Trophoblast cell (in vitro differentiated cells and primary cell): ENCODE data around the gene USF2.

Experiments used
- DNase-seq, 2 donors: peaks; one replicate each; pipeline ENCODE4 v3.0.0-alpha.2; 2016
- H2AFZ ChIP-seq: 2 replicates; pipeline ENCODE4 v1.6.1; 2013; ENCODE audit warnings: low read length, moderate library complexity, mild to moderate bottlenecking; ENCODE audit not compliant: insufficient read depth, poor library complexity
- H2AK5ac ChIP-seq: 2 replicates; pipeline ENCODE4 v1.6.1; 2013; ENCODE audit warnings: mild to moderate bottlenecking, low read length
- H2BK120ac ChIP-seq: 2 replicates; pipeline ENCODE4 v1.6.1; 2013; ENCODE audit warnings: low read length, mild to moderate bottlenecking, moderate library complexity; ENCODE audit not compliant: insufficient read depth, poor library complexity
- H2BK12ac ChIP-seq: 2 replicates; pipeline ENCODE4 v1.6.1; 2013; ENCODE audit warnings: mild to moderate bottlenecking, low read length, moderate library complexity
- H2BK5ac ChIP-seq: 2 replicates; pipeline ENCODE4 v1.6.1; 2013; ENCODE audit warnings: low read length, low read depth, moderate library complexity, mild to moderate bottlenecking; ENCODE audit not compliant: poor library complexity
- H3K14ac ChIP-seq: 2 replicates; pipeline ENCODE4 v1.6.1; 2013; ENCODE audit warnings: mild to moderate bottlenecking, low read length
- H3K18ac ChIP-seq: 2 replicates; pipeline ENCODE4 v1.6.1; 2013; ENCODE audit warnings: mild to moderate bottlenecking, low read length
- H3K23ac ChIP-seq: 2 replicates; pipeline ENCODE4 v1.6.1; 2013; ENCODE audit warnings: low read length
- H3K27ac ChIP-seq: 2 replicates; pipeline ENCODE4 v1.5.1; 2013; ENCODE audit warnings: low read depth, mild to moderate bottlenecking, inconsistent platforms, low read length, moderate library complexity
- H3K27me3 ChIP-seq: 2 replicates; pipeline ENCODE4 v1.6.1; 2013; ENCODE audit warnings: inconsistent platforms, mild to moderate bottlenecking, low read length, moderate library complexity; ENCODE audit not compliant: insufficient read depth
- H3K36me3 ChIP-seq, 2 experiments: 1 replicate in 1 of 2; 2 replicates in 1 of 2; pipeline ENCODE4 v1.6.1; 2013; ENCODE audit warnings: low read length in 2 of 2, mild to moderate bottlenecking in 2 of 2, moderate library complexity in 1 of 2; ENCODE audit not compliant: insufficient read depth in 2 of 2, control insufficient read depth in 1 of 2
- H3K4ac ChIP-seq: 2 replicates; pipeline ENCODE4 v1.6.1; 2013; ENCODE audit warnings: low read depth, mild to moderate bottlenecking, low read length, moderate library complexity
- H3K4me1 ChIP-seq, 2 experiments: 1 replicate in 1 of 2; 2 replicates in 1 of 2; pipeline ENCODE4 v1.6.1; 2013; ENCODE audit warnings: low read length in 2 of 2, mild to moderate bottlenecking in 2 of 2, moderate library complexity in 1 of 2; ENCODE audit not compliant: insufficient read depth in 2 of 2, control insufficient read depth in 1 of 2
- H3K4me2 ChIP-seq: 2 replicates; pipeline ENCODE4 v1.6.1; 2013; ENCODE audit warnings: inconsistent platforms, mild to moderate bottlenecking, low read length, moderate library complexity
- H3K4me3 ChIP-seq: 2 replicates; pipeline ENCODE4 v1.5.1; 2013; ENCODE audit warnings: mild to moderate bottlenecking, low read depth, low read length, inconsistent platforms
- H3K79me1 ChIP-seq: one replicate; pipeline ENCODE4 v1.6.1; 2013; ENCODE audit warnings: low read length
- H3K79me2 ChIP-seq: 2 replicates; pipeline ENCODE4 v1.6.1; 2013; ENCODE audit warnings: low read length, mild to moderate bottlenecking; ENCODE audit not compliant: control insufficient read depth, insufficient read depth, poor library complexity
- H3K9ac ChIP-seq: 2 replicates; pipeline ENCODE4 v1.6.1; 2013; ENCODE audit warnings: mild to moderate bottlenecking, low read length
- H3K9me3 ChIP-seq: 2 replicates; pipeline ENCODE4 v1.6.1; 2013; ENCODE audit warnings: low read depth, mild to moderate bottlenecking, control low read depth, inconsistent platforms, low read length; ENCODE audit not compliant: insufficient read depth
- H4K12ac ChIP-seq: 2 replicates; pipeline ENCODE4 v1.6.1; 2013; ENCODE audit warnings: low read depth, mild to moderate bottlenecking, low read length, moderate library complexity
- H4K8ac ChIP-seq: 2 replicates; pipeline ENCODE4 v1.6.1; 2013; ENCODE audit warnings: low read depth, mild to moderate bottlenecking, low read length, moderate library complexity
- H4K91ac ChIP-seq: one replicate; pipeline ENCODE4 v1.6.1; 2013; ENCODE audit warnings: low read depth, mild to moderate bottlenecking, low read length, moderate library complexity
- WGBS: extraction: QIAGEN DNeasy Blood & Tissue Kit; methylation state at CpG from one replicate; pipeline ENCODE4 v1.1.7; 2013; ENCODE audit warnings: missing lambda C conversion rate; ENCODE audit not compliant: insufficient read length, insufficient coverage; ENCODE audit errors: extremely low coverage; 5-methylcytosine and 5-hydroxymethylcytosine counted together

The USF2 gene

DNA sequence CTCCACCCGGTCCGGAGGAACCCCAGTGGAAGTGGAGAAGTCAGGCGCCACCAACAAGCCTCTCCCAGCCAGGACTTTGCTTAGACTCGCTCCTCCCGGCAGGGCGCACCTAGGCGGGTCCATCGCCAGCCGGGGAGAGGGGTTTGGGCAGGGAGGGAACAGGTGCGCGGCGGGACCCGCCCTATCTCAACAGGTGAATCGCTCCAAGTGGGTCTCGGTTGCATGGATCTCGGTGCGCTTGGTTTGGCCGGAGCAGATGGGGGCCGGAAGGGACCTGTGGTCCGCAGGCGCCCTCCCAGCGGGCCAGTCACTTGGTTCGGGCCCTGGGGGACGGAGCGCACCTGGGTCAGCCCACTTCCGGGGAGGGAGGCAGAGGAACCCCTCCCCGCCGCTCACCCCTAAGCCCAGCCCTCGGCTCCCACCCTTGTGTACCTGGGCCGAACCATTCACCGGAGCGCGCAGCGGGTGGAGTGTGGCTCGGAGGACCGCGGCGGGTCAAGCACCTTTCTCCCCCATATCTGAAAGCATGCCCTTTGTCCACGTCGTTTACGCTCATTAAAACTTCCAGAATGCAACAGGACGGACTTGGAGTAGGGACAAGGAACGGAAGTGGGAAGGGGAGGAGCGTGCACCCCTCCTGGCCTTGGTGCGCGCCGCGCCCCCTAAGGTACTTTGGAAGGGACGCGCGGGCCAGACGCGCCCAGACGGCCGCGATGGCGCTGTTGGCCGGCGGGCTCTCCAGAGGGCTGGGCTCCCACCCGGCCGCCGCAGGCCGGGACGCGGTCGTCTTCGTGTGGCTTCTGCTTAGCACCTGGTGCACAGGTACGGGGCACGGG lies 20.2 kb upstream of the USF2 start, which contains the start of gene LSR:
LSR (plus strand) TSS at position 693 of the 836 bp plus-strand sequence; CDS start at position 714, 21 bp downstream.
- Histone ChIP-seq H3K27me3 (no peaks in the 10 kb centered on the region), H2BK5ac (peak within 1 kb of the TSS; percentile 83), H2AK5ac (no peak within 1 kb of the TSS), H3K9me3 (no peaks in the 10 kb centered on the region), H3K4me1 (peaks cover 10 to 12% of the 10 kb centered on the region in 2 experiments), H3K4ac (peak within 1 kb of the TSS; percentile 78), H4K8ac (peak within 1 kb of the TSS; percentile 90), H2BK12ac (peak within 1 kb of the TSS; percentile 48), H4K91ac (peak within 1 kb of the TSS; percentile 74), H3K79me2 (peaks cover 15% of the 10 kb centered on the region), H4K12ac (peak within 1 kb of the TSS; percentile 28), H3K27ac (peak within 1 kb of the TSS; percentile 91), H3K14ac (peak within 1 kb of the TSS; percentile 78), H3K4me3 (peak within 1 kb of the TSS; percentile 95), H3K79me1 (peaks cover 13% of the 10 kb centered on the region), H3K4me2 (peak within 1 kb of the TSS; percentile 92), H2AFZ (peak within 1 kb of the TSS; percentile 47), H3K9ac (peak within 1 kb of the TSS; percentile 86), H3K23ac (no peak within 1 kb of the TSS), H3K18ac (peak within 1 kb of the TSS; percentile 71), H2BK120ac (peak within 1 kb of the TSS; percentile 82), H3K36me3 (peaks cover 17% of the 10 kb centered on the region in 2 experiments)
- peak; percentile 86 to 87 for DNase-seq
- WGBS: no CpG with 5 or more reads among the region's 69 CpGs

DNA sequence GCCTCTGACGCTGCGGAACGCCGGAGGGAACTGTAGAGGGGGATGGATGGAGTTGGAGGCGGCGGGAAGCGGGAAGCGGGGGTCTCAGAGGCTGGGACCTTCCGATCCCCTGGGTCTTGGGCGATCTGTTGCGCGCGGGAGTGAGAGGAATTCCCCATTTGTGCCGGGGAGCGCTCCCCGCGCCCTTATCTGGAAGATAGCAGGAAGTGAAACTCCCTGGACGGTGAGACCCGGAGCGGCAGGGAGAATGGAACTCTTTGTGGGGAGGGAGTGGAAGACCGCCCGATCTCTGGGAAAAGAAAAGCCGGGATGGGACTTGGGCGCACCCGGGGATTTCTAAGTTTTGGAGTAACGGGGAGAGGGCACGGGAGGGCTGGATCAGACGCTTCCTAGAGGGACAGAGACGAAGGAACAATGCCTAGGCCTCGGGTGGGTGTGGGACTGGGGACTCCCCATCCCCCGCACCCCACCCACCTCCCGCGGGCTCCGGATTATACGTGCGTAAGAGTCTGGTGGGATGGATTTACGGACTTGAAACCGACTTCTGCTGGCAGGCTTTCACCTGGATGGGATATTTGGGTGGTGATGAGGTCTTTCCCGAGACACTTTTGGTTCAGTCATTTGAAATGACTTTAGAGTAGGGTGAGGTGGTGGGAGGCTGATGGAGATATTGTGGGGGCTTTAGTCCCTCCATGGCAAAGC lies 19.5 kb upstream of the USF2 start:
- DNase-seq: peak in 1 of 2 donors; percentile 29
- WGBS: no CpG with 5 or more reads among the region's 39 CpGs
- H3K79me1 ChIP-seq: peaks cover 13% of the 10 kb centered on the region

DNA sequence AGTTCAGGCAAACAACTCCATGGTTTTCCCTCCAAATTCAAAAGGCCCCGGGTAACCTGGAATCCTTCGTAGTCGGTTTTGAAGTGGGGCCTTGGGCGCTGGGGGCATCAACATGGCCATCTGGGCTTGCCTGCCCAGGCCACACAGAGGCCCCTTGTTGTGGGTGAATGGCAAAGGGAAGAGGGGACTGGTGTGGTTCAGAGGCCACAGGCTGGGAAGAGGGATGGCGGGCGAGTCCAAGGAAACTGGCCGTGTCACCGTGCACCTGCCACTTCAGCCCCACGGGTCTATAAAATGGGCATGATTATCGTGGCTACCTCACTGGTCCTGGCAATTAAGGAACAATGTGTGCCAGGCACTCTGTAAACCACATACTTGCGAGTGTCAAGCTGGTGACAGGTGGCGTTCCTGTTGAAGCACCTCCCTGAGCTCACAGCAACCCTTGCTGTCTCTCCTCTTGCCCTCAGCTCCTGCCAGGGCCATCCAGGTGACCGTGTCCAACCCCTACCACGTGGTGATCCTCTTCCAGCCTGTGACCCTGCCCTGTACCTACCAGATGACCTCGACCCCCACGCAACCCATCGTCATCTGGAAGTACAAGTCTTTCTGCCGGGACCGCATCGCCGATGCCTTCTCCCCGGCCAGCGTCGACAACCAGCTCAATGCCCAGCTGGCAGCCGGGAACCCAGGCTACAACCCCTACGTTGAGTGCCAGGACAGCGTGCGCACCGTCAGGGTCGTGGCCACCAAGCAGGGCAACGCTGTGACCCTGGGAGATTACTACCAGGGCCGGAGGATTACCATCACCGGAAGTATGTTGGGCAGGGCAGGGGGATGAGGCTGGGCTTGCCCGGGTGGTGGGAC lies 18.7 kb upstream of the USF2 start:
- H3K4me2 ChIP-seq: peak overlapping the region; percentile 92
- H2BK120ac ChIP-seq: no peak overlapping the region
- H3K4me3 ChIP-seq: peak overlapping the region; percentile 95
- H3K23ac ChIP-seq: no peak overlapping the region
- H2AFZ ChIP-seq: no peak overlapping the region
- H3K4me1 ChIP-seq: peaks cover 10 to 12% of the 10 kb centered on the region in 2 experiments
- peak overlapping the region; percentile 4 for H3K18ac ChIP-seq
- peaks cover 29 to 30% of the 10 kb centered on the region in 2 experiments for H3K36me3 ChIP-seq
- H3K14ac ChIP-seq: no peak overlapping the region
- no peak overlapping the region for H4K12ac ChIP-seq
- H2AK5ac ChIP-seq: no peak overlapping the region
- no peak overlapping the region for H2BK12ac ChIP-seq
- no peak overlapping the region for H4K91ac ChIP-seq
- WGBS: no CpG with 5 or more reads among the region's 34 CpGs
- DNase-seq: no peak
- H3K27me3 ChIP-seq: no peaks in the 10 kb centered on the region
- H3K79me2 ChIP-seq: peaks cover 15% of the 10 kb centered on the region
- H2BK5ac ChIP-seq: no peak overlapping the region
- no peak overlapping the region for H3K27ac ChIP-seq
- no peaks in the 10 kb centered on the region for H3K9me3 ChIP-seq
- no peak overlapping the region for H3K9ac ChIP-seq
- no peak overlapping the region for H4K8ac ChIP-seq
- H3K4ac ChIP-seq: peak overlapping the region; percentile 78
- H3K79me1 ChIP-seq: peaks cover 13% of the 10 kb centered on the region

More for the DNA sequence above, 19.5 kb upstream of the USF2 start:
- Histone ChIP-seq H3K27ac (peak overlapping the region; percentile 91), H4K12ac (peak overlapping the region; percentile 15), H3K4me2 (peak overlapping the region; percentile 92), H3K79me2 (peaks cover 15% of the 10 kb centered on the region), H2AK5ac (no peak overlapping the region), H3K36me3 (peaks cover 21 to 23% of the 10 kb centered on the region in 2 experiments), H3K14ac (peak overlapping the region; percentile 45), H3K4me3 (peak overlapping the region; percentile 95), H3K23ac (no peak overlapping the region), H2BK12ac (no peak overlapping the region), H4K8ac (peak overlapping the region; percentile 90), H3K9ac (peak overlapping the region; percentile 86), H3K27me3 (no peaks in the 10 kb centered on the region), H3K18ac (peak overlapping the region; percentile 48), H3K4me1 (peaks cover 10 to 12% of the 10 kb centered on the region in 2 experiments), H2BK120ac (peak overlapping the region; percentile 52), H3K4ac (peak overlapping the region; percentile 78), H2AFZ (peak overlapping the region; percentile 47), H2BK5ac (peak overlapping the region; percentile 17), H4K91ac (peak overlapping the region; percentile 63), H3K9me3 (no peaks in the 10 kb centered on the region)

DNA sequence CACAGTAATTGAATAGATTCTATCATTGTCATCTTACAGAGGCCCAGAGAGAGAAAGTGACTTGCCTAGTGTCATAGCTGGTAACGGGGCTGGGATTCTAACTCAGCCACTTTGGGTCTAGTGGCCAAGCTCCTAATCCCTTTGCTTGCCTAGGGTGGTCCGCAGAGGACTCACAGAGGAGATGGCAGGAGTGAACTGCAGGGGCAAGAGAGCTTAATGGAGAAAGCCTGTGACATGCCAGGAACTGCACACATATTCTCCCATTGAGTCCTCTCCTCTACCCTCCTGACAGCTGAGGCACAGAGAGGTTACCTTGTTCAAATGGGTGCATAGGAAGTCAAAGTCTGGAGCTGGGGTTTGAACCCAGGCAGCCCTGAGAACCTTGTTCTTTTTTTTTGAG lies 17.3 kb upstream of the USF2 start:
- H4K8ac ChIP-seq: no peak overlapping the region
- peaks cover 15% of the 10 kb centered on the region for H3K79me2 ChIP-seq
- no peak overlapping the region for H3K4me3 ChIP-seq
- H2AK5ac ChIP-seq: no peak overlapping the region
- peak overlapping the region; percentile 64 for H3K18ac ChIP-seq
- H2BK5ac ChIP-seq: no peak overlapping the region
- DNase-seq: no peak
- H3K27ac ChIP-seq: no peak overlapping the region
- peaks cover 10 to 12% of the 10 kb centered on the region in 2 experiments for H3K4me1 ChIP-seq
- peaks cover 35 to 36% of the 10 kb centered on the region in 2 experiments for H3K36me3 ChIP-seq
- H3K27me3 ChIP-seq: no peaks in the 10 kb centered on the region
- no peak overlapping the region for H3K9ac ChIP-seq
- peaks cover 13% of the 10 kb centered on the region for H3K79me1 ChIP-seq
- H3K14ac ChIP-seq: no peak overlapping the region
- no peak overlapping the region for H2BK12ac ChIP-seq
- WGBS: no CpG with 5 or more reads among the region's 2 CpGs
- H3K23ac ChIP-seq: no peak overlapping the region
- H3K9me3 ChIP-seq: no peaks in the 10 kb centered on the region
- H2BK120ac ChIP-seq: no peak overlapping the region
- H4K12ac ChIP-seq: no peak overlapping the region
- H2AFZ ChIP-seq: no peak overlapping the region
- H3K4ac ChIP-seq: no peak overlapping the region
- no peak overlapping the region for H3K4me2 ChIP-seq
- no peak overlapping the region for H4K91ac ChIP-seq
